ENCODE results near the gene MYO15A. TPM values are rescaled to one million over a fixed set of nuclear protein-coding genes. Genes with fewer than 3 reads are reported as not detected.

Gene MYO15A
- total RNA-seq, 1 donor from 2014 or later: 6.1 TPM

- H3K27ac ChIP-seq: peak overlapping the region; percentile 99
- no peaks in the 10 kb centered on the region for H3K9me3 ChIP-seq
- no peak for TF ChIP-seq POLR2AphosphoS5 (IDR thresholded peaks at IDR 0.05; ENCODE audit: insufficient read depth in 1 of 2, low read depth in 1 of 2)
- no peak for TF ChIP-seq POLR2A (IDR thresholded peaks at IDR 0.05)
- TF ChIP-seq CTCF (IDR thresholded peaks at IDR 0.05): no peak
- no peak for DNase-seq (ENCODE audit: extremely low spot score in 2 of 2)
- peaks cover 45% of the 10 kb centered on the region for H3K4me1 ChIP-seq
- no peaks in the 10 kb centered on the region for H3K27me3 ChIP-seq
- H3K36me3 ChIP-seq: no peaks in the 10 kb centered on the region
- peak overlapping the region; percentile 92 to 98 for H3K4me3 ChIP-seq
- intact Hi-C loops (cut with DNase I): no loop called here
These were observed 73.8 kb downstream of the MYO15A start for GRCh38 chr17:18182110-18182977.

- Histone ChIP-seq H3K36me3 (no peaks in the 10 kb centered on the region), H3K27ac (peak overlapping the region; percentile 99), H3K9me3 (no peaks in the 10 kb centered on the region), H3K27me3 (no peaks in the 10 kb centered on the region), H3K4me3 (peak overlapping the region; percentile 92 to 98), H3K4me1 (peaks cover 51% of the 10 kb centered on the region)
- TF ChIP-seq POLR2AphosphoS5 (IDR thresholded peaks at IDR 0.05; ENCODE audit: insufficient read depth in 1 of 2, low read depth in 1 of 2) (peak in 1 of 2 donors; percentile 84), POLR2A (IDR thresholded peaks at IDR 0.05) (no peak)
- intact Hi-C loops (cut with DNase I): no loop called here
- DNase-seq (ENCODE audit: extremely low spot score in 2 of 2): no peak
These were observed 74.4 kb downstream of the MYO15A start for GRCh38 chr17:18182978-18183333.

DNA sequence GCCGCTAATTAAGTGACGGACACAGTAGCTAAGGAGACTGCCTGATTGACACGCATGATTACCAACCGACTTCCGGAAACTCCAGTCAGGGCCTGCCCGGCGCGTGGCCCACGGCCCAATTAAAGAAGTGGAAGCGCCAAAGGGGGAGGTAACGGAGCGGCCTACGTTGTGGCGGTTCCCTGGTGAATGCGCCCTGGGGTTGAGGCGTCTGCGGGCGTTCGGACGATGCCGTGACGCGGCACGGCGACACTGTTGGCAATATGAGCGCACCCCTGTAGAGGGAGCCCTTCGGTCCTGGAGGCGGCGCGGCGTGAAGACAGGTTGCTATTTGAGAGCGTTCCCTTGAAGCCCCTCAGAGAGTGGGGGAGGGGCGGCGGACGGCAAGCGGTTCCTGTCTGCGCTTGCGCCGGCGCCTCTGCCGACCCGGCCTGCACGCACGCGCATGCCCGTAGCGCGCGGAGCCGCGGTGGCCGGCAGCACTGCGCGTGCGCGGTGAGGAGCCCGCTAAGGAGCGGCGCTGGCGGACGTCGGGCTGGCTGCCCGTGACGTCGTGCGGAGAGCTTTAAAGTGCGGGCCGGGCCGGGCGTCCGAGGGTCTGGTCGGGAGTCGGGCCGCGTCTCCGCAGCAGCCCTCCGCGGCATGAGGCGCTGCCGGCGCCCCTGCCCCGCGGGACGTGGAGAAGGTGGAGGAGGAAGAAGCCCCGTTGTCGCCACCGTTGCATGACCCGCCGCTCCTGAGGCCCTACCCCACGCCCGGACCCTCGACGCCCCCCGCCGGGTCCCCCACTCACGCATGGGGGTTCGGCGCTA is 75.0 kb downstream of the MYO15A start, which contains the start of gene ALKBH5:
Gene ALKBH5 (plus strand): TSS at position 495 of the 809 bp plus-strand sequence. CDS start 416 bp downstream, outside the sequence.
- Histone ChIP-seq H3K27ac (peak within 1 kb of the TSS; percentile 99), H3K36me3 (no peaks in the 10 kb centered on the region), H3K9me3 (no peaks in the 10 kb centered on the region), H3K27me3 (no peaks in the 10 kb centered on the region), H3K4me3 (peak within 1 kb of the TSS; percentile 92 to 98), H3K4me1 (peaks cover 57% of the 10 kb centered on the region)
- peak; percentile 88 to 92 for TF ChIP-seq POLR2AphosphoS5 (IDR thresholded peaks at IDR 0.05; ENCODE audit: insufficient read depth in 1 of 2, low read depth in 1 of 2)
- no peak for TF ChIP-seq CTCF (IDR thresholded peaks at IDR 0.05)
- peak; percentile 84 to 99 for TF ChIP-seq POLR2A (IDR thresholded peaks at IDR 0.05)
- DNase-seq (ENCODE audit: extremely low spot score in 2 of 2): peak; percentile 99
- intact Hi-C loops (cut with DNase I): no loop called here

- H3K36me3 ChIP-seq: no peaks in the 10 kb centered on the region
- H3K9me3 ChIP-seq: no peaks in the 10 kb centered on the region
- H3K4me3 ChIP-seq: peak overlapping the region; percentile 92 to 98
- DNase-seq (ENCODE audit: extremely low spot score in 2 of 2): no peak
- peak overlapping the region; percentile 99 for H3K27ac ChIP-seq
- TF ChIP-seq POLR2AphosphoS5 (IDR thresholded peaks at IDR 0.05; ENCODE audit: insufficient read depth in 1 of 2, low read depth in 1 of 2) (peak in 1 of 2 donors; percentile 62), CTCF (IDR thresholded peaks at IDR 0.05) (no peak)
- intact Hi-C loops (cut with DNase I): loop anchor here (5.0 kb wide), 1 partner anchor 38 kb away; no protein-coding TSS in a partner anchor
- H3K27me3 ChIP-seq: no peaks in the 10 kb centered on the region
- H3K4me1 ChIP-seq: peaks cover 66% of the 10 kb centered on the region
These were observed 75.8 kb downstream of the MYO15A start for GRCh38 chr17:18184143-18185031.
